K562 (cell line): ENCODE data around the gene FBXO28. TPM values are rescaled to one million over a fixed set of nuclear protein-coding genes. Genes with fewer than 3 reads are reported as not detected.

Experiments used
- ATAC-seq: fragments of 200-7000 bp; cut with Tn5 transposase; 3 replicates; pipeline ENCODE4 v1.9.1; 2020; ENCODE audit warnings: moderate library complexity
- BruUV-seq: library from RNA; stranded (reverse); fragments of 400-500 nt; replicated peaks from 2 replicates; lab custom pipeline; 2021; lab: Mats Ljungman, UMichigan
- CTCF ChIA-PET: fragments of 300-600 bp; formaldehyde crosslinking; extraction: SDS; loops from one replicate; lab custom pipeline; 2021; ENCODE audit warnings: low intra/inter-chr PET ratio; lab: Yijun Ruan, JAX
- POLR2A ChIA-PET: fragments of 300-600, 350-650 bp; sonication (Branson Sonifier 250); formaldehyde crosslinking; extraction: SDS; loops from one replicate; lab custom pipeline; 2021; ENCODE audit warnings: antibody characterized with exemption, inconsistent platforms; lab: Yijun Ruan, JAX
- DNase-seq, 4 experiments: peaks; one replicate each; pipeline versions ENCODE4 v3.0.0 to v3.0.0-alpha.2; 2011 to 2018; ENCODE audit warnings: low spot score in 3 of 4, mixed read lengths in 3 of 4; ENCODE audit errors: extremely low read depth in 1 of 4
- FAIRE-seq: peaks from 2 replicates; lab custom pipeline; 2011; peaks lifted over from hg19 to GRCh38; lab: Jason Lieb, UNC
- H2AFZ ChIP-seq: 2 replicates; pipeline ENCODE4 v1.6.0; 2011; ENCODE audit warnings: low read depth, low read length, control low read depth, inconsistent platforms
- H3K27ac ChIP-seq: fragments of 200-600 bp; 3 replicates; pipeline ENCODE4 v1.8.0; 2011; ENCODE audit warnings: low read depth, mild to moderate bottlenecking, control low read depth, inconsistent platforms, low read length, moderate library complexity, mixed read lengths; ENCODE audit errors: extremely low read depth
- H3K27me3 ChIP-seq, 2 experiments: fragments of 300-600 bp in 1 of 2; 2 replicates in 1 of 2; 3 replicates in 1 of 2; pipeline versions ENCODE4 v1.6.0 to v1.8.0; 2011; ENCODE audit warnings: inconsistent platforms in 2 of 2, low read length in 2 of 2, mild to moderate bottlenecking in 1 of 2, mixed read lengths in 1 of 2, moderate library complexity in 1 of 2; ENCODE audit not compliant: control insufficient read depth in 2 of 2, insufficient read depth in 2 of 2
- H3K36me3 ChIP-seq: fragments of 300-600 bp; 3 replicates; pipeline ENCODE4 v1.8.0; 2011; ENCODE audit warnings: mild to moderate bottlenecking, low read length, inconsistent platforms; ENCODE audit not compliant: control insufficient read depth, insufficient read depth
- H3K4me1 ChIP-seq, 2 experiments: fragments of 200-600 bp in 1 of 2; replicated peaks in 1 of 2; 2 replicates in 1 of 2; 3 replicates in 1 of 2; pipeline versions ENCODE4 v1.5.1 to v1.8.0; 2011; ENCODE audit warnings: inconsistent platforms in 2 of 2, low read length in 2 of 2, mild to moderate bottlenecking in 1 of 2, mixed read lengths in 1 of 2, moderate library complexity in 1 of 2; ENCODE audit not compliant: control insufficient read depth in 2 of 2, insufficient read depth in 2 of 2
- H3K4me2 ChIP-seq: 2 replicates; pipeline ENCODE4 v1.6.1; 2011; ENCODE audit warnings: low read length, control low read depth, inconsistent platforms, mixed read lengths; ENCODE audit not compliant: insufficient read depth
- H3K4me3 ChIP-seq: fragments of 200-600 bp; sonication (generic), shearing (Covaris generic); 2 replicates; pipeline ENCODE4 v1.5.1; 2016; ENCODE audit warnings: control low read depth, inconsistent platforms
- H3K79me2 ChIP-seq: fragments of 200-600 bp; 3 replicates; pipeline ENCODE4 v1.8.0; 2011; ENCODE audit warnings: low read length, inconsistent platforms; ENCODE audit not compliant: control insufficient read depth, insufficient read depth
- H3K9ac ChIP-seq, 2 experiments: 2 replicates each; pipeline versions ENCODE4 v1.6.0 to v1.6.1; 2011; ENCODE audit warnings: low read depth in 2 of 2, low read length in 2 of 2, control low read depth in 1 of 2, inconsistent platforms in 1 of 2, mild to moderate bottlenecking in 1 of 2, mixed read lengths in 1 of 2; ENCODE audit not compliant: insufficient read depth in 1 of 2
- H3K9me1 ChIP-seq: one replicate; pipeline ENCODE4 v1.6.0; 2011; ENCODE audit warnings: inconsistent platforms, mild to moderate bottlenecking, low read length, moderate library complexity; ENCODE audit not compliant: control insufficient read depth, insufficient read depth
- H3K9me3 ChIP-seq: replicated peaks from 2 replicates; pipeline ENCODE4 v1.5.1; 2011; ENCODE audit warnings: low read depth, low read length, inconsistent platforms; ENCODE audit not compliant: control insufficient read depth, insufficient read depth
- H4K20me1 ChIP-seq: replicated peaks from 2 replicates; pipeline ENCODE4 v1.6.1; 2011; ENCODE audit warnings: low read length, inconsistent platforms, mixed read lengths; ENCODE audit not compliant: control insufficient read depth, insufficient read depth
- ETV1 ChIP-seq: fragments of 450-650 bp; conservative IDR thresholded peaks from 2 replicates; pipeline ENCODE4 v1.6.1; 2016; ENCODE audit warnings: missing genetic modification characterization, control low read depth, low read depth, missing compliant biosample characterization
- FOXP1 ChIP-seq: sonication (generic); formaldehyde crosslinking; IDR thresholded peaks from 2 replicates; pipeline ENCODE4 v1.8.0; 2022; ENCODE audit warnings: mild to moderate bottlenecking, missing genetic modification reagents
- MIER1 ChIP-seq: fragments of 450-650 bp; IDR thresholded peaks from 2 replicates; pipeline ENCODE4 v1.6.1; 2016; ENCODE audit warnings: antibody characterized with exemption, mild to moderate bottlenecking, low read depth
- PCBP2 ChIP-seq: fragments of 200-400 bp; formaldehyde crosslinking; IDR thresholded peaks from 2 replicates; pipeline ENCODE4 v1.6.1; 2018; ENCODE audit warnings: low read length, low read depth, mild to moderate bottlenecking, moderate library complexity; ENCODE audit not compliant: poor library complexity, severe bottlenecking
- POLR2H ChIP-seq: IDR thresholded peaks from 2 replicates; pipeline ENCODE4 v1.6.1; 2016; ENCODE audit warnings: missing genetic modification characterization, low read depth, mild to moderate bottlenecking, control low read depth, missing compliant biosample characterization, moderate library complexity
- RB1 ChIP-seq: fragments of 450-650 bp; IDR thresholded peaks from 2 replicates; pipeline ENCODE4 v1.6.1; 2017; ENCODE audit warnings: low read depth, mild to moderate bottlenecking
- RFX7 ChIP-seq: fragments of 250-450 bp; sonication (Bioruptor Pico); IDR thresholded peaks from 2 replicates; pipeline ENCODE4 v1.5.1; 2021; ENCODE audit warnings: mild to moderate bottlenecking
- SP2 ChIP-seq: IDR thresholded peaks from 2 replicates; pipeline ENCODE4 v1.6.1; 2011; ENCODE audit warnings: mild to moderate bottlenecking, low read depth, low read length, moderate library complexity; ENCODE audit not compliant: poor library complexity, severe bottlenecking; ENCODE audit errors: extremely low read depth
- TEAD4 ChIP-seq, 2 experiments: sonication (generic) in 1 of 2; formaldehyde crosslinking in 1 of 2; IDR thresholded peaks; 2 replicates each; pipeline versions ENCODE4 v1.6.1 to v1.8.0; 2012 to 2022; ENCODE audit warnings: borderline replicate concordance in 1 of 2, inconsistent platforms in 1 of 2, low read length in 1 of 2, mild to moderate bottlenecking in 1 of 2, missing genetic modification reagents in 1 of 2
- ZNF134 ChIP-seq: fragments of 250-450 bp; sonication (Bioruptor Pico); conservative IDR thresholded peaks from 2 replicates; pipeline ENCODE4 v1.4.0; 2020
- ZNF518B ChIP-seq: fragments of 250-450 bp; sonication (Bioruptor Pico); IDR thresholded peaks from 2 replicates; pipeline ENCODE4 v1.5.0; 2021; ENCODE audit warnings: mild to moderate bottlenecking, moderate library complexity
- ZNF780A ChIP-seq: fragments of 250-450 bp; sonication (Bioruptor Pico); IDR thresholded peaks from 2 replicates; pipeline ENCODE4 v1.5.0; 2021; ENCODE audit warnings: mild to moderate bottlenecking
- whole genome bisulfite sequencing: fragments of 100-300 bp; shearing (Covaris generic); methylation state at CpG from one replicate; pipeline ENCODE4 v1.1.6; 2016; ENCODE audit warnings: low coverage, mixed read lengths; ENCODE audit not compliant: insufficient coverage; ENCODE audit errors: missing lambda C conversion rate; 5-methylcytosine and 5-hydroxymethylcytosine counted together
- in situ Hi-C: fragments of 300-500 bp; cut with MboI; formaldehyde crosslinking; loops from 4 replicates; pipeline ENCODE4 v1.15.0; 2018; ENCODE audit warnings: inconsistent platforms, mixed read lengths
- intact Hi-C: fragments of 100-400 bp; cut with micrococcal nuclease; formaldehyde crosslinking; loops from 2 replicates; pipeline ENCODE4 v1.14.2; 2022
- polyA plus RNA-seq, 8 experiments: library from polyadenylated mRNA; depleted of rRNA in 4 of 8; stranded (reverse) in 5 of 8; unstranded in 3 of 8; fragments of >200 nt; fragmentation: Nextera tagmentation in 2 of 8; fragmentation: Illumina TruSeq in 1 of 8; extraction: Ambion mirVana in 2 of 8; extraction: Trizol in 1 of 8; gene quantifications; 2 replicates each; pipeline versions ENCODE4 v1.2.1 to v1.2.3, GENCODE V29; 2011 to 2014; ENCODE audit warnings: inconsistent platforms in 1 of 8, missing spikeins in 1 of 8
- total RNA-seq, 7 experiments: library from RNA; depleted of rRNA in 6 of 7; stranded (reverse); fragments of >200 nt in 6 of 7; fragmentation: Illumina TruSeq in 2 of 7; extraction: Trizol in 2 of 7; gene quantifications; 2 replicates each; pipeline versions ENCODE4 v1.2.1 to v1.2.3, GENCODE V29; 2011 to 2021; ENCODE audit warnings: low replicate concordance in 1 of 7
- TF ChIP-seq, protein P1 (sequence below): sonication (generic); formaldehyde crosslinking; IDR thresholded peaks from 2 replicates; pipeline ENCODE4 v1.8.1; 2023; ENCODE audit warnings: mild to moderate bottlenecking, missing genetic modification reagents, moderate library complexity

The FBXO28 gene
- total and polyA plus RNA-seq, 9 of the 15 experiments (the other 6 are each of a cell fraction or from before 2014, with no cell fraction given): 4.1 to 34.8 (median 25.3) TPM

DNA sequence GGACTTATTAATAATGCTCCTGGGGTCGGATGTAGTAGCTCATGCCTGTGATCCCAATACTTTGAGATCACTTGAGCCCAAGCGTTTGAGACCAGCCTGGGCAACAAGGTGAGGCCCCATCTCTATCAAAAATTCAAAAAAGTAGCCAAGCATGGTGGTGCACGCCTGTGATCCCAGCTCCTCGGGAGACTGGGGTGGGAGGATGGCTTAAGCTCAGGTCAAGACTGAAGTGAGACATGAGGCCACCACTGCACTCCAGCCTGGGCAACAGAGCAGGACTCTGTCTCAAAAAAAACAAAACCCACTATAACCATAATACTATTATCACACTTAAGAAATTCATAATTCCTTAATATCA is 67.5 kb downstream of the FBXO28 start:
- ChIA-PET CTCF (no interaction called here), POLR2A (interaction anchor here (0.6 to 1.9 kb wide), 5 partner anchors 12 to 321 kb away, joined by 3 to 9 read pairs (median 4); partner anchors contain the start of gene NVL)
- H3K27ac ChIP-seq: no peak overlapping the region
- H3K9me1 ChIP-seq: no peaks in the 10 kb centered on the region
- TF ChIP-seq PCBP2 (no peak), FOXP1 (CRISPR knock-in tag) (no peak), ZNF134 (no peak), MIER1 (no peak), RB1 (no peak), RFX7 (no peak), SP2 (no peak), ZNF518B (no peak), ETV1 (tag) (no peak), TEAD4 (IDR thresholded peaks at IDR 0.05; ENCODE audit: low read length) (no peak), TEAD4 (CRISPR knock-in tag; IDR thresholded peaks at IDR 0.05; ENCODE audit: borderline replicate concordance) (no peak), ZNF780A (no peak), POLR2H (tag) (no peak)
- TF ChIP-seq, protein P1, sequence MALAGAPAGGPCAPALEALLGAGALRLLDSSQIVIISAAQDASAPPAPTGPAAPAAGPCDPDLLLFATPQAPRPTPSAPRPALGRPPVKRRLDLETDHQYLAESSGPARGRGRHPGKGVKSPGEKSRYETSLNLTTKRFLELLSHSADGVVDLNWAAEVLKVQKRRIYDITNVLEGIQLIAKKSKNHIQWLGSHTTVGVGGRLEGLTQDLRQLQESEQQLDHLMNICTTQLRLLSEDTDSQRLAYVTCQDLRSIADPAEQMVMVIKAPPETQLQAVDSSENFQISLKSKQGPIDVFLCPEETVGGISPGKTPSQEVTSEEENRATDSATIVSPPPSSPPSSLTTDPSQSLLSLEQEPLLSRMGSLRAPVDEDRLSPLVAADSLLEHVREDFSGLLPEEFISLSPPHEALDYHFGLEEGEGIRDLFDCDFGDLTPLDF (CRISPR knock-in tag): no peak
- no TSS peak for BruUV-seq
- H3K4me1 ChIP-seq: peaks cover 14 to 33% of the 10 kb centered on the region in 2 experiments; a peak in 4 of 5 replicates
- H3K4me3 ChIP-seq: no peak overlapping the region
- peaks cover 33% of the 10 kb centered on the region for H3K79me2 ChIP-seq
- H2AFZ ChIP-seq: no peak overlapping the region
- peaks cover 14% of the 10 kb centered on the region; the same call in 2 of the 3 replicates for H3K36me3 ChIP-seq
- H3K9ac ChIP-seq: peak overlapping the region in 1 of 2 experiments; percentile 24; a peak in 1 of 4 replicates
- no peak overlapping the region for H3K4me2 ChIP-seq
- WGBS: 73% methylated on average over 4 of the region's 4 CpGs
- ATAC-seq: no peak
- FAIRE-seq: peak; percentile 37
- no peaks in the 10 kb centered on the region for H3K9me3 ChIP-seq
- in situ Hi-C loops: no loop called here
- intact Hi-C loops: loop anchor here (5.0 kb wide), 1 partner anchor 151 kb away; the partner anchor contains the start of gene NVL
- H3K27me3 ChIP-seq: no peaks in the 10 kb centered on the region
- no peak for DNase-seq
- 0 out of 2 replicates have a peak, but pooled peaks cover 3% of the 10 kb centered on the region for H4K20me1 ChIP-seq
